Mucosa of gallbladder (tissue), 1 donor: Measurements from ENCODE around the gene IL34. TPM values are rescaled to one million over a fixed set of nuclear protein-coding genes. Genes with fewer than 3 reads are reported as not detected.
"Not testable (repeated sequence)": the region's sequence is repeated elsewhere in the genome, so short reads cannot be mapped to it uniquely, and the experiment has no call there.

Experiments used
- DNase-seq: peaks from one replicate; pipeline ENCODE4 v3.0.0-alpha.2; 2020; ENCODE audit warnings: low spot score
- total RNA-seq: library from RNA; stranded (reverse); gene quantifications from one replicate; pipeline ENCODE4 v1.2.1, GENCODE V29; 2021
- donor health status: DM: no; HTN: no; CAD: no.

The IL34 gene
- total RNA-seq, 1 donor from 2014 or later: 3.5 TPM

- no peak for DNase-seq
Observed at GRCh38 chr16:70656712-70657263, 10.4 kb downstream of the IL34 start.

- no peak for DNase-seq
Observed at GRCh38 chr16:70657956-70658355, 11.6 kb downstream of the IL34 start.

- DNase-seq: no peak
Observed at GRCh38 chr16:70658921-70659320, 12.6 kb downstream of the IL34 start.

GRCh38 chr16:70659546-70659945 is 13.2 kb downstream of the IL34 start:
- no peak for DNase-seq

GRCh38 chr16:70659953-70660671 is 13.8 kb downstream of the IL34 start:
- DNase-seq: no peak

GRCh38 chr16:70660672-70661350 is 14.5 kb downstream of the IL34 start:
- DNase-seq: no peak

GRCh38 chr16:70661534-70661917 is 15.2 kb downstream of the IL34 start:
- no peak for DNase-seq

GRCh38 chr16:70661918-70662641 is 15.7 kb downstream of the IL34 start:
- no peak for DNase-seq

GRCh38 chr16:70662991-70663523 is 16.7 kb downstream of the IL34 start:
- DNase-seq: no peak

- no peak for DNase-seq
Observed at GRCh38 chr16:70663524-70664324, 17.4 kb downstream of the IL34 start.

- no peak for DNase-seq
Observed at GRCh38 chr16:70664325-70665112, 18.2 kb downstream of the IL34 start.

GRCh38 chr16:70665113-70665694 is 18.8 kb downstream of the IL34 start:
- no peak for DNase-seq

GRCh38 chr16:70665806-70666735 is 19.7 kb downstream of the IL34 start:
- DNase-seq: no peak

- no peak for DNase-seq
Observed at GRCh38 chr16:70670175-70670574, 23.8 kb downstream of the IL34 start.

GRCh38 chr16:70670938-70671337 is 24.6 kb downstream of the IL34 start:
- DNase-seq: not testable (repeated sequence)

GRCh38 chr16:70674221-70675014 is 28.1 kb downstream of the IL34 start:
- DNase-seq: no peak

- DNase-seq: no peak
Observed at GRCh38 chr16:70675851-70676513, 29.6 kb downstream of the IL34 start.
